GM21528 (cell line): ENCODE measurements around the gene DECR2.
"Not testable (repeated sequence)": the region's sequence is repeated elsewhere in the genome, so short reads cannot be mapped to it uniquely, and the experiment has no call there.

ENCODE experiments used
- ATAC-seq: cut with Tn5 transposase; IDR thresholded peaks from one replicate; pipeline ENCODE4 v1.9.1; 2021; ENCODE audit warnings: mild to moderate bottlenecking, moderate library complexity; ENCODE audit not compliant: unreplicated experiment, low FRiP score

DECR2 gene

DNA sequence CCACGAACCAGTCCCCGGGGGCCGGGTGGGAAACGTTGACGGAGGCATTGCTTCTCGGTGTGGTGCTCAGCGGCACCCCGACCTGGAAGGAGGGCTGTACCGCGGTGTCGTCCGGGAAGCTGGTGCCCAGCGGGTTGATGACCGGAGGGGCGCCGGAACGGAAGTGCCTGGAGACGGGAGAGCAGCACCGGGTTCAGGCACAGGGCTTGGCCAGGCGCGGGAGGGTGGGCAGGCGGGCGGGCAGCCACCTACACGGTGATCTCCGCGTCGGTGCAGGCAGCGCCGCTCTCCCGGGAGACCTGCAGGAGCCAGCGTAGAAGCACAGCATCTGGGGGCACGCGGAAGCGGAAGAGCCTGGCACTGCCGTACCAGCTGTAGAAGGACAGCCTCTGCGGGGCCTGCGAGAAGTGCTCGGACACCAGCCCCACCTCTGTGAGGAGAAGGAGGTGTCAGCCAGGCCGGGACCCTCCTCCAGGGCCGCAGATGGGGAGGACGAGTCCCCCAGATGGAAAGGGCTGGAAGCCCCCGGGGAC is 24.2 kb upstream of the DECR2 start:
- ATAC-seq = no peak

GRCh38 chr16:378113-378820 is 23.4 kb upstream of the DECR2 start:
- not testable (repeated sequence) for ATAC-seq

- no peak for ATAC-seq
Measured at GRCh38 chr16:378821-379182, 22.9 kb upstream of the DECR2 start.

- no peak for ATAC-seq
Measured at GRCh38 chr16:379183-379960, 22.3 kb upstream of the DECR2 start.

DNA sequence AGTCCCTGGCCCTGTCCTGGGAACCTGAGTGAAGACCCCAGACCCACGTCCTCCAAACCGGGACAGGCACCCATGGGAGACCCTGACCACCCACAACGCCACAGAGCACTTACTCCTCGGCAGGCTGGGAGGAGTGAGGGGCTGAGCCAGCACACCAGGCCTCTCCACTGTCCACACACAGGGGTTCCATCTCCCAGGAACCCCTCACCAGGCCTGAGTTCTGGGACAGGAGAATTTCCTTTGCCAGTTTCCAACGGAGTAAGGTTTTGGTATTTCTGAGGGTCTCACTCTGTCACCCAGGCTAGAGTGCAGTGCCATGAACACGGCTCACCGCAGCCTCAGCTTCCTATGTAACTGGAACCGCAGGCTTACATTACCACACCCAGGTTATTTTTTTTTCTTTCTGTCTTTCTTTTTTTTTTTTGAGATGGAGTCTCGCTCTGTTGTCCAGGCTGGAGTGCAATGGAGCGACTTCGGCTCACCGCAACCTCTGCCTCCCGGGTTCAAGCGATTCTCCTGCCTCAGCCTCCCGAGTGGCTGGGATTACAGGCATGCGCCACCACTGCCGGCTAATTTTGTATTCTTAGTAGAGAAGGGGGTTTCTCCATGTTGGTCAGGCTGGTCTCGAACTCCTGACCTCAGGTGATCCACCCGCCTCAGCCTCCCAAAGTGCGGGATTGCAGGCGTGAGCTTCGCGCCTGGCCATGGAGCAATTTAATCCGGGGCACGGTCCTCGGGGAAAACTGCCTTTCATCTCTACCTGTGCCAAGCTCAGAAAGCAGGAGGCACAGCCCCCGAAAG is 21.5 kb upstream of the DECR2 start:
- ATAC-seq = no peak

- ATAC-seq = no peak
Measured at GRCh38 chr16:380762-381011, 21.0 kb upstream of the DECR2 start.

DNA sequence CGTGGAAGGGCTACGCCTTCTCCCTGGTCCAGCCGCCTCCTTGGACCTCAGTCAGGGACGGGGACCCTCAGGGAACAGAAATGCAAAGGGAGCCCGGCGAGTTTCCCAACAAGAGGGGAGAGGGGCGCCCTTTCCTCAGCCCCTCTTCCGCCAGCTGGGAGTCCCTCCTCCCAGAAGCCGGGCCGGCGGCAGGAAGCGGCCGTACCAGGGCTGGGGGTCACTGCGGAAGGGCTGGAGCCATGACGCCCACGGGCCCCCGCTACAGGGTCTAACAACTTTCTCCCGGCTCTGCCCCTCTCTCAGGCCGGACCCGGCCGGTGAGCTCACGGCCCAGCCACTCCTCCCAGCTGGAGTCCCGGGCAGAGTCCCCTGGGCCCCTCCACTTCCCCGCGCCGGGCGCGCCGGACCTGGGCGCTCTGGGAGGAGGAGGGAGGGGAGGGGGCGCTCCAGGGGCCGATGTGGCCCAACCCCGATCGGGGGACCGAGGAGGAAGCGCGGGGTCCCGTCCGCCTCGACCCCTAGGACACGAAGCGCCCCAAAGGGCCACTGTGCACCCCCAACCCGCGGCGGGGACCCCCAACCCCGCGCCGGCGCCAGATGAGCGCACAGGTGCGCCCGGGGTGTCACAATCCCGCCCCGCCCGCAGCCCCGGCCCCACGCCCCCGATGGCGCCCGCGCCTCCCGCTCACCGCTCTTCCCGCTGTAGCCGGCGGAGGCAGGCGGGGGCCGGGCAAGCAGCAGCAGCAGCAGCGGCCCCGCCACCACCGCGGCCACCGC is 20.5 kb upstream of the DECR2 start:
- peak; percentile 22 for ATAC-seq

DNA sequence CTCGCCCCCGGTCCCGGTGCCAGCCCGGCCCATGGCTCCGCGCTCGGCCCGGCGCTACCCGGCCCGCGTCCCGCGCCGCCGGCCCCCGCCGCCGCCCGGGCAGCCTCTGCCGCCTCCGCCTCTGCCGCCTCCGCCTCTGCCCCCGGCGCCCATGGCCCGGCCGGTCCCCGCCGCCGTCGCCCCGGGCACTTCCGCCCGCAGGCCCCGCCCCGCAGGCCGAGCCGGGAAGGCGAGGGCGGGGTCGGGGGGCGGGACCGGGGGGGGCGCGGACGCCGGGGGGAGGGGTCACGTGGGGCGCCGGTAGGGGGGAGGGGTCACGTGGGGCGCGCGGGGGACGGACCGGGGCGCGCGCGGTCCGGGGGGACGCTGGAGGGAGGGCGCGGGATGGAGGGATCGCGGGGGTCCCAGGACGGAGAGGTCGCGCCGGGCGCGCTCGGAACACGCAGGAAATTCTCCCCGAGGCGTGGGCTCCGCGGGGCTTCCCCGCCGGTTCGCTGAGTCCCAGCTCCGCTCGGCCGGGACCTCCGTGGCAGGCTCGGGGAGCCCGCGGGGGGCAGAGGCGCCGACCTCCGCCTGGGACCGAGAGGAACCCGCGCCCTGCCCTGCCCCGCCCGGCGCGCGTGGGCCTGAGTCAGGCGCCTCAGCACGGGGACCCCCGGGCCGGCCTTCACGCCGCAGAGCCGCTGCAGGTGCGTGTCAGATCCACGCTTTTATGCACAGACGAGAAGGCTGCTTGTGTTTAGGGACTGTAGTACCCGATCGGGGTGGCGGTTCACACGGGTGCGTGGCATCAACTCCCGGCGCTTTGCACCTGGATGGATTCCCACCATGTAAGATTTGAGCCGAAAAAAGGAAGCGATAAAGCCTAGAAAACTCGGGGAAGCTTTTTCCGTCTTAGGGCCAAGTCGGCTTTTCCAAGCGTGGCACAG is 19.6 kb upstream of the DECR2 start, which contains the start of gene PGAP6:
TSS of gene PGAP6 (minus strand) at position 190 of the 929 bp plus-strand sequence. CDS start at position 33, 157 bp downstream.
- peak; percentile 50 for ATAC-seq

GRCh38 chr16:383326-384051 is 18.2 kb upstream of the DECR2 start:
- no peak for ATAC-seq

- no peak for ATAC-seq
Measured at GRCh38 chr16:386641-387156, 15.0 kb upstream of the DECR2 start.

GRCh38 chr16:387761-388666 is 13.7 kb upstream of the DECR2 start:
- not testable (repeated sequence) for ATAC-seq

GRCh38 chr16:389352-389751 is 12.3 kb upstream of the DECR2 start:
- ATAC-seq = no peak

DNA sequence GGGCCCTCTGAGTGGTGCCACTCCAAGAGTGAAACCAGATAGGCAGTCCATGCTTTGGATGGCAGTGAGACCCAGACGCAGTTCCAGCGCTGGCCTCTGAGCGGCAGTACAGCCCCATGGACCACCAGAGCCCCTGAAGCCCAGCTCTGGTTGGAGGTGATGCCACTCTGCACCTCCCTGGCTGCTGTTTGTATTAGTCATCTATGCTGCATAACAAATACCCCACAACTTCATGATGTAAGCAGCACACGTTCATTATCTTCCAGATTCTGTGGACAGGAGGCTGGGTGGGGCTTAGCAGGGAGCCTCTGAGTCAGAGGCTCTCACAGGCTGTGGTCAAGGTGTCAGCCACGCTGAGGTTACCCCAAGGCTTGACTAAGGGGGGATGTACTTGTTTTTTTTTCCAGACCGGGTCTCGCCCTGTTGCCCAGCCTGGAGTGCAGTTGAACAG is 9.8 kb upstream of the DECR2 start:
- no peak for ATAC-seq

GRCh38 chr16:392450-393030 is 9.1 kb upstream of the DECR2 start:
- no peak for ATAC-seq

GRCh38 chr16:396199-396598 is 5.5 kb upstream of the DECR2 start:
- no peak for ATAC-seq

- ATAC-seq = no peak
Measured at GRCh38 chr16:396605-397004, 5.1 kb upstream of the DECR2 start.

GRCh38 chr16:397135-397661 is 4.5 kb upstream of the DECR2 start, which contains the start of gene NME4:
Gene NME4, plus strand, starts transcription at chr16:397199. Its CDS starts 24 bp downstream, at chr16:397223.
- ATAC-seq = no peak
